ENCODE measurements around the gene PF4V1. TPM values are rescaled to one million over a fixed set of nuclear protein-coding genes. Genes with fewer than 3 reads are reported as not detected.

The PF4V1 gene
- polyA plus RNA-seq, 1 donor = 0.24 TPM

DNA sequence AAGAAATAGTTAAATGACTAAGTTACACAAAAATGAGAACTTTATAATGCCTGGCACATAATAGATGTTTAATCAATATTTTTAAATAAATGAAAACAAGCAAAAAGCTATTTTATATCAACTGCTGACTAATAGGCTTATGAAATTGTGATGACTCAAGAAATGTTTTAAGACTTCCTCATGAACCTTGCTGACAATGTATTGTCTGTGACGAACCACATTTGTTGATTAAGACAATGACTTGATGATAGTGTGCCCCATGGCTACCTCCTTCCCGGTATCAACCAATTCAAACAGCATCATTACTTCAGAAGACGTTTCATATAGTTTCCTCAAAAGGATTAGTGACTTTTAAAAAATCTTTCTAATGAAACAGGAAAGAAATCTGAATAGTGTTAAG is 8.8 kb upstream of the PF4V1 start:
- H3K4me3 ChIP-seq (ENCODE audit: low read length) = no peak overlapping the region
- no peak overlapping the region for H3K27ac ChIP-seq (ENCODE audit: low read length)
- H3K4me1 ChIP-seq (ENCODE audit: control insufficient read depth, insufficient read depth, low read length) = no peaks in the 10 kb centered on the region
- H3K36me3 ChIP-seq (ENCODE audit: control insufficient read depth, insufficient read depth, low read length) = no peaks in the 10 kb centered on the region
- WGBS (ENCODE audit: insufficient coverage, low lambda C conversion rate) = no CpG with 5 or more reads among the region's 3 CpGs
- DNase-seq = no peak
- peaks cover 5% of the 10 kb centered on the region for H3K27me3 ChIP-seq (ENCODE audit: control insufficient read depth, insufficient read depth, low read length)
- no peaks in the 10 kb centered on the region for H3K9me3 ChIP-seq (ENCODE audit: control insufficient read depth, low read depth, low read length)

DNA sequence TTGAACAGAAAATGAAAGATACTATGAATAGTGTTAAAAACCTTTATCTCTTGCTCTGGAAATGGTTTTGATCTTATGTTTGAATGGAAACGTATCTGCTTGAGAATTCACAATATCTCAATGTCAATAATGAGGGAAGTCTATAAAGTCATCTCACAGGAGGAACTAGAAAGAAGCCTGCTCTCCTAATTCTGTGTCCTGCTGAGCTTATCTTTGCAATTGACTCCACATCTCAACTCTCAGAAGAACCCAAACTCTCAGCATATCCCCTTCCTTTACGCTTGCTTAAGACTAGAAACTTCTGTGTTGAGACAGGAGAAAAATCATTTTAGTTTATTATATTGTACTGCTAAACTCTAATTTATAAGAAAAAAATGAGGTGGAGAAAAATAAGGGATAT is 8.3 kb upstream of the PF4V1 start:
- Histone ChIP-seq H3K9me3 (ENCODE audit: control insufficient read depth, low read depth, low read length) (no peaks in the 10 kb centered on the region), H3K36me3 (ENCODE audit: control insufficient read depth, insufficient read depth, low read length) (no peaks in the 10 kb centered on the region), H3K27me3 (ENCODE audit: control insufficient read depth, insufficient read depth, low read length) (peaks cover 5% of the 10 kb centered on the region), H3K4me1 (ENCODE audit: control insufficient read depth, insufficient read depth, low read length) (no peaks in the 10 kb centered on the region), H3K4me3 (ENCODE audit: low read length) (no peak overlapping the region), H3K27ac (ENCODE audit: low read length) (no peak overlapping the region)
- no peak for DNase-seq
- WGBS (ENCODE audit: insufficient coverage, low lambda C conversion rate) = 33% methylated on average over 1 of the region's 2 CpGs

DNA sequence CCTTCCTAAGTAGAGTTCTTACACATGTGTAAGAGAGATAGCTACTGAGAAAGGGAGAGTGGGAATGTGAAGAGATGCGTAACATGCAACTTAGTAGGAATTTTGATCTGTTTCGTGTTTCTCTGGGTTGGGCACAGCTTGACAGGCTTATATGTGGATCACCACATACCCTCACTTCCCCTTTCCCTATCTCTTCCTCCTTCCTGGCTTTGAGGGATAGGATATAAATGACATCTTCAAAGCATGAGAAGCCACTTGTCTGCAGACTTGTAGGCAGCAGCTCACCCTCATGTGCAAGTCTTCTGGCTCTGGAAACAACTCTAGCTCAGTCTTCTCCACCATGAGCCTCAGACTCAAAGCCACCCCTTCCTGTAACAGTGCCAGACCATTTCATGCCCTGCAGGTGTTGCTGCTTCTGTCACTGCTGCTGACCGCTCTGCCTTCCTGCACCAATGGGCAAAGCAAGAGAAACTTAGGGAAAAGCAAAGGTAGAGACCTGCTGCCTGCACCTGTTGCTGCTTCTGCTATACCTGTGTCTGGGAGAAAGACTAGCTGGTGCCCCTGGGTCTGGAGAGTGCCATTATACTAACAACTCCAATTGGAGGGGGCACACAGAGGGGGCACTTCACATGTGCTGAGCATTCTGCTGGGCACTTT is 5.4 kb upstream of the PF4V1 start:
- peaks cover 10% of the 10 kb centered on the region for H3K27me3 ChIP-seq (ENCODE audit: control insufficient read depth, insufficient read depth, low read length)
- H3K9me3 ChIP-seq (ENCODE audit: control insufficient read depth, low read depth, low read length) = no peaks in the 10 kb centered on the region
- H3K4me3 ChIP-seq (ENCODE audit: low read length) = no peak overlapping the region
- DNase-seq = no peak
- H3K27ac ChIP-seq (ENCODE audit: low read length) = no peak overlapping the region
- H3K36me3 ChIP-seq (ENCODE audit: control insufficient read depth, insufficient read depth, low read length) = no peaks in the 10 kb centered on the region
- no peaks in the 10 kb centered on the region for H3K4me1 ChIP-seq (ENCODE audit: control insufficient read depth, insufficient read depth, low read length)
- WGBS (ENCODE audit: insufficient coverage, low lambda C conversion rate) = no CpG with 5 or more reads among the region's 3 CpGs

DNA sequence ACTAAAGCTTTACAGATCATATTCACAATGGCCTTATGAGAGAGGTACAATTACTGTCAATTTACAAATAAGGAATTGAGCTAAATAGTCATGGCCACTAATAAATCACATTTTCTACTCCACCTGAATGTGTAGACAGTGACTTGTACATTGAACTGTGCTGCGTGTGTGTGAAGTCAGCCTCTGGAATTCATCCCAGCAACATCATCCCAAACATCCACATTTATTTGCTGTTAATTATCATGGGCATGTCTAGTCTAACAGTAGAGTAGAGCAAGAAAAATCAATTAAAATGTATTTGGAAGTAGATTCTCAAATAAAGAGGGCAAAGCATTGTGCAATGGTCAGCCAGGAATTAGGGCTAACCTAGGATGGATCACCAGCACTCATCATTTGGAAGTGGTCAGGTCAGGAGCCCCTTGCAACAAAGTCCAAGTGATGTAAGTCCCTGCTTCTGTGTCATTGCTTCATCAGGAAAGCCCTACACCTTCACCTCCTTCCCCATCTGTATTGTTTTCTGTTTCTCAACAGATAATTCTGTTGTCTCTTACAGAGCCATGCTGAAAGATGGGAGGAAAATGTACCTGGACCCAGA is 4.8 kb upstream of the PF4V1 start:
- no peaks in the 10 kb centered on the region for H3K9me3 ChIP-seq (ENCODE audit: control insufficient read depth, low read depth, low read length)
- no peaks in the 10 kb centered on the region for H3K36me3 ChIP-seq (ENCODE audit: control insufficient read depth, insufficient read depth, low read length)
- no peak overlapping the region for H3K4me3 ChIP-seq (ENCODE audit: low read length)
- H3K27me3 ChIP-seq (ENCODE audit: control insufficient read depth, insufficient read depth, low read length) = peaks cover 16% of the 10 kb centered on the region
- DNase-seq = no peak
- no peak overlapping the region for H3K27ac ChIP-seq (ENCODE audit: low read length)
- H3K4me1 ChIP-seq (ENCODE audit: control insufficient read depth, insufficient read depth, low read length) = no peaks in the 10 kb centered on the region
- 100% methylated on average over 1 of the region's 1 CpG for WGBS (ENCODE audit: insufficient coverage, low lambda C conversion rate)

DNA sequence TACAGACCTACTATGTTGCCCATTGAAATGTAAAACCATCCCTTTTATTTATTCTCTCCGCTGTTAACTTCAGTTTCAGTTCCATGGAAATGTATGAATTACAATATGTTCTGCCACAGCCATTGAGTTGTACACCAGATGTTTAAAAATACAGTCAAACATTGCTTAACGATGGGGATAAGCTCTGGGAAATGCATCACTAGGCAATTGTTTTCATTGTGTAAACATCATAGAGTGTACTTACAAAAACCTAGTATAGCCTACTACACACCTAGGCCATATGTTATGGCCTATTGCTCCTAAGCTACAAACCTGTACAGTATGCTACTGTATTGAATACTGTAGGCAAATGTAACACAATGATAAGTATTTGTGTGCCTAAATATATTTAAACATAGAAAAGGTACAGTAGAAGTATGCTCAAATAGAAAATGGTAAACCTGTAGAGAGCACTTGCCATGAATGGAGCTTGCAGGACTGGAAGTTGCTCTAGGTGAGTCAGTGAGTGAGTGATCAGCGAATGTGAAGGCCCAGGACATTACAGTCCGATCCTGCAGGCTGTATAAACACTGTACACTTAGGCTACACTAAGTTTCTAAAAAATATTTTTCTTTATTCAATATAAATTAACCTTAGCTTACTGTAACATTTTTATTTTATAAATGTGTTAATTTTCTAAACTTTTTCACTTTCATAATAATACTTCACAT is 2.7 kb upstream of the PF4V1 start:
- H3K4me3 ChIP-seq (ENCODE audit: low read length) = no peak overlapping the region
- peaks cover 23% of the 10 kb centered on the region for H3K27me3 ChIP-seq (ENCODE audit: control insufficient read depth, insufficient read depth, low read length)
- no peaks in the 10 kb centered on the region for H3K36me3 ChIP-seq (ENCODE audit: control insufficient read depth, insufficient read depth, low read length)
- no peaks in the 10 kb centered on the region for H3K9me3 ChIP-seq (ENCODE audit: control insufficient read depth, low read depth, low read length)
- no peaks in the 10 kb centered on the region for H3K4me1 ChIP-seq (ENCODE audit: control insufficient read depth, insufficient read depth, low read length)
- no peak overlapping the region for H3K27ac ChIP-seq (ENCODE audit: low read length)
- DNase-seq = no peak
- WGBS (ENCODE audit: insufficient coverage, low lambda C conversion rate) = no CpG with 5 or more reads among the region's 4 CpGs

DNA sequence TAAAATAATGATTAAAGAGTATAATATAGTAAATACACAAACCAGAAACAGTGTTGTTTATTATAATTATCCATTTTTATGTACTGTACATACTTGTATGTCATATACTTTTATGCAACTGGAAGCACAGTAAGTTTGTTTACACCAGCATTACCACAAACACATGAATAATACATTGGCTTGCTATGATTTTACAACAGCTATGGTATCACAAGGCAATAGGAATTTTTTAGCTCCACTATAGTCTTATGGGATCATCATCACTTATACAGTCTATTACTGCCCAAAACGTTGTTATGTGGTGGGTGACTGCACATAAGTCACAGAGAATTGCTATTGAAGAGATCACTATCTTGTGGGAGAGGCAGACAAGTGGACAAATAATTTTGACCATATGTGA is 1.8 kb upstream of the PF4V1 start:
- Histone ChIP-seq H3K4me3 (ENCODE audit: low read length) (no peak overlapping the region), H3K27ac (ENCODE audit: low read length) (no peak overlapping the region), H3K27me3 (ENCODE audit: control insufficient read depth, insufficient read depth, low read length) (peaks cover 23% of the 10 kb centered on the region), H3K9me3 (ENCODE audit: control insufficient read depth, low read depth, low read length) (no peaks in the 10 kb centered on the region), H3K4me1 (ENCODE audit: control insufficient read depth, insufficient read depth, low read length) (no peaks in the 10 kb centered on the region), H3K36me3 (ENCODE audit: control insufficient read depth, insufficient read depth, low read length) (no peaks in the 10 kb centered on the region)
- no CpG with 5 or more reads among the region's 1 CpG for WGBS (ENCODE audit: insufficient coverage, low lambda C conversion rate)
- DNase-seq = no peak

DNA sequence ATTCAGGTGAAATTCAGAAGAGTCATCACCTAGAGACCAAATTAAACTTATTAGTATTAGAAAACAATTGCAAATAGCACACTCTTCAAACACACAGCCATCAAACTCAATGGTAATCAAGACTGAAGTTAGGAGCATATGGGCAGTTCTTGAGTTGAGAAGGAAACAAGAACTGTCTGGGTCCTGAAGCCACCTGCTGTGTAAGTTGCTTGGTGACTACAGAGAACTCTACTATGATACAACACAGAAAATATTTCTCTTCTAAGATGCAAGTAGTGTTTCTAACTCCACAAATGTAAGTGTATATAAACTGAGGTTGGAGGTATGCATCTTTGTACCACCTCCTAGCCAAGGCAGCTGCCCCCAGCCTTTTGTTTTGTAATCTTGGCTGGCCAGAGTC is 325 bp upstream of the PF4V1 start:
- DNase-seq = no peak
- H3K9me3 ChIP-seq (ENCODE audit: control insufficient read depth, low read depth, low read length) = no peaks in the 10 kb centered on the region
- H3K27me3 ChIP-seq (ENCODE audit: control insufficient read depth, insufficient read depth, low read length) = peaks cover 20% of the 10 kb centered on the region

DNA sequence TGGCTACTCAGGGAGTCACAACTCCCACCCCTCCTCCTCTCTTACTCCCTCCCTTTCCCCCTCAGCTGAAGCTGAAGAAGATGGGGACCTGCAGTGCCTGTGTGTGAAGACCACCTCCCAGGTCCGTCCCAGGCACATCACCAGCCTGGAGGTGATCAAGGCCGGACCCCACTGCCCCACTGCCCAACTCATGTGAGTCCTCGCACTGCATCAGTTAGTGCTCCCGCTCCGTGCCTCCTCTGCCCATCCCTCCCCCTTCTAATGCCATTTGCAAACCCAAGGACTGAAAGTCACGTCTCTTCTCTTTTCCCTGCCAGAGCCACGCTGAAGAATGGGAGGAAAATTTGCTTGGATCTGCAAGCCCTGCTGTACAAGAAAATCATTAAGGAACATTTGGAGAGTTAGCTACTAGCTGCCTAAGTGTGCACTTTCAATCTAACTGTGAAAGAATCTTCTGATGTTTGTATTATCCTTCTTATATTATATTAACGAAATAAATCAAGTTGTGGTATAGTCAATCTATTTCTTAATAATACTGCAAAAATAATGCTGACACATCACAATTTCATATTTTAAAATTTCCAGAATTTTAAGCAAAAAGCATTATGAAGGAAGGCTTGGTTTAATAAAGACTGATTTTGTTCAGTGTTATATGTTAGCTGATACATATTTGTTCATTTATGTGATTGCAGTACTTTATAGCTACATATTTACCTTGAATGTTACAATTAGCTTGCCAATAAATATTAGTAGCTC is 800 bp downstream of the PF4V1 start:
- Histone ChIP-seq H3K36me3 (ENCODE audit: control insufficient read depth, insufficient read depth, low read length) (no peaks in the 10 kb centered on the region), H3K4me1 (ENCODE audit: control insufficient read depth, insufficient read depth, low read length) (no peaks in the 10 kb centered on the region), H3K4me3 (ENCODE audit: low read length) (no peak overlapping the region), H3K27me3 (ENCODE audit: control insufficient read depth, insufficient read depth, low read length) (peaks cover 19% of the 10 kb centered on the region), H3K27ac (ENCODE audit: low read length) (no peak overlapping the region), H3K9me3 (ENCODE audit: control insufficient read depth, low read depth, low read length) (no peaks in the 10 kb centered on the region)
- no peak for DNase-seq
- WGBS (ENCODE audit: insufficient coverage, low lambda C conversion rate) = 0% methylated on average over 1 of the region's 8 CpGs

More for the DNA sequence above, 325 bp upstream of the PF4V1 start:
- no peaks in the 10 kb centered on the region for H3K36me3 ChIP-seq (ENCODE audit: control insufficient read depth, insufficient read depth, low read length)
- no peaks in the 10 kb centered on the region for H3K4me1 ChIP-seq (ENCODE audit: control insufficient read depth, insufficient read depth, low read length)
- no peak overlapping the region for H3K4me3 ChIP-seq (ENCODE audit: low read length)
- H3K27ac ChIP-seq (ENCODE audit: low read length) = no peak overlapping the region

DNA sequence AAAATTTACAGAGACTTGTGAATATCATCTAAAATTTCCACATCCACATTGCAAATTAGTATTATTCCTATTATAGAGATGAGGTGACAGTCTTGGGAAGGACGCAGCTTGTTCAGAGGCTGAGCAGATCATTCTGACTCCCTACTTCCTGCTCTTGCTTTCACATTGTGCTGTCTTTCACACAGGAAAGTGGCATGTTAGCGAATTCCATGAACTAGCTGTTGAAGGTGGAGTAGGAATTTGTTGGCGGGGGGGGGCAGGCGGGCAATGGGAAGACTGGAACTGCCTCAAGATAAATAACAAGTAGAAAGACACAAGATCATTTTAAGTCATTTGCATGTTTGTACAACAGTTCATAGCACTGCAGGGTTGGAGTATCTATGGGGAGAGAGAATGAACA is 2.3 kb downstream of the PF4V1 start:
- no peaks in the 10 kb centered on the region for H3K4me1 ChIP-seq (ENCODE audit: control insufficient read depth, insufficient read depth, low read length)
- peaks cover 19% of the 10 kb centered on the region for H3K27me3 ChIP-seq (ENCODE audit: control insufficient read depth, insufficient read depth, low read length)
- no peaks in the 10 kb centered on the region for H3K9me3 ChIP-seq (ENCODE audit: control insufficient read depth, low read depth, low read length)
- no peak overlapping the region for H3K27ac ChIP-seq (ENCODE audit: low read length)
- WGBS (ENCODE audit: insufficient coverage, low lambda C conversion rate) = no CpG with 5 or more reads among the region's 4 CpGs
- no peak overlapping the region for H3K4me3 ChIP-seq (ENCODE audit: low read length)
- DNase-seq = no peak
- no peaks in the 10 kb centered on the region for H3K36me3 ChIP-seq (ENCODE audit: control insufficient read depth, insufficient read depth, low read length)

DNA sequence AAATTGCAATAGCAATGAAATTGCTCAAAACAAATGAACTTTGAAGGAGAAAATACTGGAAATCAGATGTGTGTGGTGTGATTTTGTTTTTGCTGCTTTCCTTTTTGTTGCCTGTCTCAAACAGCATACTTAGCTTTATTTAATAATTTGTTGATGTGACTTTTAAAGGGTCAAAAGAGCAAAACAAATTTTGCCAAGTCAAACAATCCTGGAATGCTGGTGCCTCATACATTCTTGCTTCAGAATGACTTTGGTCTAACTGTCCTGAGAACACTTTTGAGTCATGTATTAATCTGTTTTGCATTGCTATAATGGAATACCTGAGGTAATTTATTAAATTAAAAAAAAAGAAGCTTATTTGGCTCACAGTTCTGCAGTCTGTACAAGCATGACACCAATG is 3.4 kb downstream of the PF4V1 start:
- no peaks in the 10 kb centered on the region for H3K9me3 ChIP-seq (ENCODE audit: control insufficient read depth, low read depth, low read length)
- H3K4me1 ChIP-seq (ENCODE audit: control insufficient read depth, insufficient read depth, low read length) = no peaks in the 10 kb centered on the region
- no peak overlapping the region for H3K27ac ChIP-seq (ENCODE audit: low read length)
- H3K27me3 ChIP-seq (ENCODE audit: control insufficient read depth, insufficient read depth, low read length) = peaks cover 19% of the 10 kb centered on the region
- no peak for DNase-seq
- H3K36me3 ChIP-seq (ENCODE audit: control insufficient read depth, insufficient read depth, low read length) = no peaks in the 10 kb centered on the region
- no peak overlapping the region for H3K4me3 ChIP-seq (ENCODE audit: low read length)

Measured in large intestine (tissue), 3 donors.